GM10847 (cell line): ENCODE measurements around the gene FAM89B.

Experiments used
- POLR2A ChIP-seq: IDR thresholded peaks from 2 replicates; pipeline ENCODE4 v1.6.1; 2011; ENCODE audit not compliant: insufficient read length; ENCODE audit errors: extremely low read depth

Gene FAM89B

DNA sequence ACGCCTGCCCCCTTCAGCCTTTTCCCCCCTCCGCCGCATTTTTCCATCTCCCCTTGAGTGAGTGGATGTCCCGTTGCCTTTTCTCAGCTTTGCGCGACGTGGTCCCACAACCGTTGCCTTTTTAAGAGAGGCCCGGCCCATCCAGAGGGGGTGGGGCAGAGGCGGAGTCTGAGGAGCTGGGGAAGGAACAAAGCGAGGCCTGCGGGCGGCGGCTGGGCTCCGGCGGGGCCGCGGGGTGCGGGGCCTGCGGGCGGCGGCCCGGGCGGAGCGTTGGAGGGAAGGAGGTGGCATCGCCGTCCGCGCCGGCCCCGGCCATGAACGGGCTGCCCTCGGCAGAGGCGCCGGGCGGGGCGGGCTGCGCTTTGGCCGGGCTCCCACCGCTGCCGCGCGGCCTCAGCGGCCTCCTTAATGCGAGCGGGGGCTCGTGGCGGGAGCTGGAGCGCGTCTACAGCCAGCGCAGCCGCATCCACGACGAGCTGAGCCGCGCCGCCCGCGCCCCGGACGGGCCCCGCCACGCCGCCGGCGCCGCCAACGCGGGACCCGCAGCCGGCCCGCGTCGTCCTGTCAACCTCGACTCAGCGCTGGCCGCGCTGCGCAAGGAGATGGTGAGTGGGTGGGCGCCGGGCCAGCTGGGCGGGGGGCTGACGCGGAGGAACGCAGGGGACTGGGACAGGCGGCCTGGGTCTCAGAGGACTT lies at the start of gene FAM89B:
Gene FAM89B (plus strand): TSS at position 183 of the 696 bp plus-strand sequence. CDS start 132 bp downstream, at position 315.
- TF ChIP-seq POLR2A = no peak

DNA sequence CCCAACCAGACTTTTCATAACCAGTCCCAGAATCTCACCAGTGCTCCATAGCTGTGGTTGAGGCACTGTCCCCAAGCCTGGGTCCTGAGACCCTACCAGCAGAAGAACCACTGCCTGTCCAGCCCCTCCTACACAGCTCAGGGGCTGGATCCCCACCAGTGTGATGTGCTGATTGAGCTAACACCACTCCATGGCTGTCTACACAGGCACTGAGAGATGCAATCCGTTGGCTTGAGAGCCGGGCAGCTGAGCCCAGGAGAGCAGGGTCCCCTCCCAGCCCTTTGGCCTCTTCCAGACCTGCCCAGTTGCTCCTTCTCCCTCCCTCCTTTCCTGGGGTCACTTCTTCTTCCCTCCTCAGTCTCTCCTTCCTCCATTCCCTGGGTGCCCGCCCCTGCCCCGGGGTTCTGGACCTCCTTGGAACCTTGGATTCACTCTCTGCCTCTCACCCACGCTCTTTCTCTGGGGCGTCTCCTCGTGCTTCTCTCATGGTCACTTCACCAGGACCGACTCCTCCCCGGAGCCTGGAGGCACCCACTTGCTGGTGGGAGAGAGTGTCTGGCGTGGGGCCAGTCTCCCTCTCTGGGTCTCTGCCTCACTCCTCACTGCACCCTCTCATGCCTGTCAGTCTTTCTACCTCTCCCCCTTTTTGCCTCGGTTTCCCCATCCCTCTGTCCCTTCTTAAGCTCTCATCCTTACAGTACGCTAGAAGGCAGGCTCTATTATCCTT lies 48.2 kb upstream of the FAM89B start:
- no peak for TF ChIP-seq POLR2A

DNA sequence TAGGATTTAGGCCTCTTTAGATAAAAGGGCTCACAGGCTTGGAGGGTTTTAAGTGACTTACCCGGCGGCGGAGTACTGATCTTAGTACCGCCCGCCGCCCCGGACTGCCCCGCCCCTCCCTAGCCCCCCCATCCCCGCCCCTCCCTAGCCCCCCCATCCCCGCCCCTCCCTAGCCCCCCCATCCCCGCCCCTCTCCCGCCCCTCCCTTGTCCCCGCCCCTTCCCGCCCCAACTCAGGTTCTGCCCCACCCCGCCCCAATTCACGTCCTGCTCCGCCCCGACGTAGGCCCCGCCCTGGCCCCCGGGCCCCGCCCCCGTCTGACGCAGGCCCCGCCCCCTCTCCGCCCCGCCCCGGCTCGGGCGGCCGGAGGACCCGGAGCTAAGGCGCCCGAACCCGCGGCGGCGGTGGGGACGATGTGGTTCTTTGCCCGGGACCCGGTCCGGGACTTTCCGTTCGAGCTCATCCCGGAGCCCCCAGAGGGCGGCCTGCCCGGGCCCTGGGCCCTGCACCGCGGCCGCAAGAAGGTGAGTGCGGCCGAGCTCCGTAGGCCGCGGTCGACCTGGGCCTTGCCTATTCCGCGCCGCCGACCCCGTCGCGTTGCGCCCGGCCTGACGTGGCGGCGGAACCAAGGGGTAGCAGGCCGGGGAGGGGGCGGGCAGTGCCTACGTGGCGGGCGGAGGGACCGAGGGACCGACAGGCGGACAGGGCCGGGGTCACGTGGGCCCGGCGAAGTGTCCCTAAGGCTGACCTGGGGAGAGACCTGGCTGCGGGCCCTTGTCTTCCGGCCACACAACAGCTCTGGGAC lies 47.4 kb upstream of the FAM89B start, which contains the start of gene SCYL1:
Gene SCYL1 (plus strand): TSS at position 343 of the 805 bp plus-strand sequence. CDS start 71 bp downstream, at position 414.
- TF ChIP-seq POLR2A = peak; percentile 25

- TF ChIP-seq POLR2A = no peak
These were observed 46.5 kb upstream of the FAM89B start for GRCh38 chr11:65525546-65526480.

DNA sequence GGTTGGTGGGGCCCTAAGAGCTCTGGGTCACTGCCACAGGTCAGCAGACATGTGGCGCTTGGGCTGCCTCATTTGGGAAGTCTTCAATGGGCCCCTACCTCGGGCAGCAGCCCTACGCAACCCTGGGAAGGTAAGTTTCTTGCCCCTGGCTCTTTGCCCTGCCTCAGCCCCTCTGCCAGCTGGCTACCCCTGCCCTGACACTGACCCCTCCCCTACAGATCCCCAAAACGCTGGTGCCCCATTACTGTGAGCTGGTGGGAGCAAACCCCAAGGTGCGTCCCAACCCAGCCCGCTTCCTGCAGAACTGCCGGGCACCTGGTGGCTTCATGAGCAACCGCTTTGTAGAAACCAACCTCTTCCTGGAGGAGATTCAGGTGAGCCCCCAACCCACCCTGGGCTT lies 45.6 kb upstream of the FAM89B start:
- no peak for TF ChIP-seq POLR2A

DNA sequence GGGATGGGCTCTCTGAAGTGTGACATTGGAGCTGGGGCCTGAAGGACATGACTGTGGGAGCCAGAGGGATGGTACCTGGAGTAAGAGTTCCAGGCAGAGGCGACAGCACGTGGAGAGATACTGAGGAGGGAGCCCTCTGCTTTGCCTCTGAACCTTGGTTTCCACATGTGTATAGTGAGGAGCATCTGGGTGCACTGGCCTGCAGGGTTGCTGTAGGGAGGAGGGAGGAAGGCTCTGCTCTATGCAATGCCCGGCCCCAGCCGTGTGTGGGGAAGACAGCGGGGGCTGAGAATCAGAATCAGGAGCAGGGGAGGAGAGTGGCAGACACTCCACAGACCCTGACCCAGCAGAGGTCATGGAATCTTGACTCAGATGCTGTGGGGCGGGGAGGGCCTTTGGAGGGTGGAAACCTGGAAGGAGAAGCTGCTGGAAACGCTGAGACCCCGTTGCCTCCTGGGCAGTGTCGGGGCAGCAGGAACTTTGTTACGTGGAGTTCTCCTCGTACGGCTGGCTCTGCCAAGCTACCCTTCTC lies 43.5 kb upstream of the FAM89B start:
- TF ChIP-seq POLR2A = no peak

- TF ChIP-seq POLR2A = no peak
These were observed 42.7 kb upstream of the FAM89B start for GRCh38 chr11:65529475-65530156.

DNA sequence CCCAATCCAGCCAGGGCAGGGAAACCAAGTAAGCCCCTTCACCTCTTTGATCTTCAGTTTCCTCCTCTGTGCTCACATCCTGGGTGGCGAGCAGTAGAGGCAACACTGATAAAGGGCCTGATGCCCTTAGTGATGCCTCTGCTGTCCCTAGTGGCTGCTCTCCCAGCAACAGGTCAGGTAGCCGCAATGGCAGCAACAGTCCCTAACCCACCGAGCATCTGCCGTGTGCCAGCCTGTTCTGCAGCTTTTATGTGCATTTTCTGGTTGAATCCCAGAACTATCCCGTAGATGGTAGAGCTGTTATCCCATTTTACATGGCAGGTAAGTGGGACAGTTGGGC lies 42.2 kb upstream of the FAM89B start:
- no peak for TF ChIP-seq POLR2A

GRCh38 chr11:65532388-65533064 lies 39.8 kb upstream of the FAM89B start:
- TF ChIP-seq POLR2A = no peak

DNA sequence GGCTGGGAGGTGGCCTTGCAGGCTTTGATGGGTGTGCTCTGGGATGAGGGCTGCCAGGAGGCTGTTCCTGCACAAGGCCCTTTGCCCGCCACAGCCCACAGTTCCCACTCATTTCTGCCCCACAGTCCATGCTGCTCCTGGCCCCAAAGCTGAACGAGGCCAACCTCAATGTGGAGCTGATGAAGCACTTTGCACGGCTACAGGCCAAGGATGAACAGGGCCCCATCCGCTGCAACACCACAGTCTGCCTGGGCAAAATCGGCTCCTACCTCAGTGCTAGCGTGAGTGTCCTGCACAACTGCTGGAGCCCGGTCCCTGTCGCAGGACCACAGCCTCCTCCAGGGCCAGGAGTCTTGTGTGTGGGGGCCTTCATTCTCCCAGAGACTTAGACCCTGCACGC lies 37.2 kb upstream of the FAM89B start:
- no peak for TF ChIP-seq POLR2A

GRCh38 chr11:65536412-65537295 lies 35.7 kb upstream of the FAM89B start:
- no peak for TF ChIP-seq POLR2A

GRCh38 chr11:65537296-65537597 lies 35.1 kb upstream of the FAM89B start:
- TF ChIP-seq POLR2A = no peak
